GM12872 (cell line): Measurements from ENCODE around the gene WDR20.

Experiments used
- TF ChIP-seq, protein P1 (sequence below): IDR thresholded peaks from 3 replicates; pipeline ENCODE4 v1.5.1; 2011; ENCODE audit warnings: low read depth, mild to moderate bottlenecking, low read length, moderate library complexity; ENCODE audit not compliant: insufficient read depth

The WDR20 gene, protein sequence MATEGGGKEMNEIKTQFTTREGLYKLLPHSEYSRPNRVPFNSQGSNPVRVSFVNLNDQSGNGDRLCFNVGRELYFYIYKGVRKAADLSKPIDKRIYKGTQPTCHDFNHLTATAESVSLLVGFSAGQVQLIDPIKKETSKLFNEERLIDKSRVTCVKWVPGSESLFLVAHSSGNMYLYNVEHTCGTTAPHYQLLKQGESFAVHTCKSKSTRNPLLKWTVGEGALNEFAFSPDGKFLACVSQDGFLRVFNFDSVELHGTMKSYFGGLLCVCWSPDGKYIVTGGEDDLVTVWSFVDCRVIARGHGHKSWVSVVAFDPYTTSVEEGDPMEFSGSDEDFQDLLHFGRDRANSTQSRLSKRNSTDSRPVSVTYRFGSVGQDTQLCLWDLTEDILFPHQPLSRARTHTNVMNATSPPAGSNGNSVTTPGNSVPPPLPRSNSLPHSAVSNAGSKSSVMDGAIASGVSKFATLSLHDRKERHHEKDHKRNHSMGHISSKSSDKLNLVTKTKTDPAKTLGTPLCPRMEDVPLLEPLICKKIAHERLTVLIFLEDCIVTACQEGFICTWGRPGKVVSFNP

DNA sequence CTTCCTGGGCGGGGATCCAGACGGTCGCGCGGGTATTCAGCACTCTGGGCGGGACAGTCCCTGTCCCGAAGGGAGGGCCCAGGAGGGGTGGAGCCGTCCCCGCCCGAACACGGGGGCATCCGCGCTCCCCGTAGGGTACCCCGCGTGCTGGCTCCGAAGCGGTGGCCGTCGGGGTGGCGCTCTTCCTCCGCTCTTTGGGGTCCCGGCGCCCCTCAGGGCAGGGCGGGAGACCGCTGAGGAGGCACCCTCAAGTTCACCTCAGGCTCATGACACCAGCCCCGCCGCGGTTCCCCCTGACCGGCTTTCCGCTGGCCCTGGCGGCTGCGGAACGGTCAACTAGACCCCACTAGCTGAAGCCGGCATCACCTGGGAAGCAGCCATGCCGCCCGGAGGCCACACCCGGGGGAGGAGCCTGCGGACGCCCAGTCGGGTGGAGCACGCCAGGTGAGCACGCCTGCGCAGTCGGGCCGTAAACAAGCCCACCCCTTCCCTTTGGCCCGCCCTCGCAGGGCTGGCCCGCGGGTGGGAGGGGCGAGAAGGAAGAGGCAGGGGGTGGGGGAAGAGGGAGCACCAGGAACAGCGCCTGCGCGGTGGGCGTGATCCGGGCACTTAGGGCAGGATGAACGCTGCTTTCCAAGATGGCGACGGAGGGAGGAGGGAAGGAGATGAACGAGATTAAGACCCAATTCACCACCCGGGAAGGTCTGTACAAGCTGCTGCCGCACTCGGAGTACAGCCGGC lies at the start of gene WDR20:
TSS of gene WDR20 (plus strand) at position 612 of the 741 bp plus-strand sequence. CDS start at position 639, 27 bp downstream.
- TF ChIP-seq, protein P1, sequence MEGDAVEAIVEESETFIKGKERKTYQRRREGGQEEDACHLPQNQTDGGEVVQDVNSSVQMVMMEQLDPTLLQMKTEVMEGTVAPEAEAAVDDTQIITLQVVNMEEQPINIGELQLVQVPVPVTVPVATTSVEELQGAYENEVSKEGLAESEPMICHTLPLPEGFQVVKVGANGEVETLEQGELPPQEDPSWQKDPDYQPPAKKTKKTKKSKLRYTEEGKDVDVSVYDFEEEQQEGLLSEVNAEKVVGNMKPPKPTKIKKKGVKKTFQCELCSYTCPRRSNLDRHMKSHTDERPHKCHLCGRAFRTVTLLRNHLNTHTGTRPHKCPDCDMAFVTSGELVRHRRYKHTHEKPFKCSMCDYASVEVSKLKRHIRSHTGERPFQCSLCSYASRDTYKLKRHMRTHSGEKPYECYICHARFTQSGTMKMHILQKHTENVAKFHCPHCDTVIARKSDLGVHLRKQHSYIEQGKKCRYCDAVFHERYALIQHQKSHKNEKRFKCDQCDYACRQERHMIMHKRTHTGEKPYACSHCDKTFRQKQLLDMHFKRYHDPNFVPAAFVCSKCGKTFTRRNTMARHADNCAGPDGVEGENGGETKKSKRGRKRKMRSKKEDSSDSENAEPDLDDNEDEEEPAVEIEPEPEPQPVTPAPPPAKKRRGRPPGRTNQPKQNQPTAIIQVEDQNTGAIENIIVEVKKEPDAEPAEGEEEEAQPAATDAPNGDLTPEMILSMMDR: 0 out of 3 replicates have a peak, but pooled peaks have one; percentile 7

DNA sequence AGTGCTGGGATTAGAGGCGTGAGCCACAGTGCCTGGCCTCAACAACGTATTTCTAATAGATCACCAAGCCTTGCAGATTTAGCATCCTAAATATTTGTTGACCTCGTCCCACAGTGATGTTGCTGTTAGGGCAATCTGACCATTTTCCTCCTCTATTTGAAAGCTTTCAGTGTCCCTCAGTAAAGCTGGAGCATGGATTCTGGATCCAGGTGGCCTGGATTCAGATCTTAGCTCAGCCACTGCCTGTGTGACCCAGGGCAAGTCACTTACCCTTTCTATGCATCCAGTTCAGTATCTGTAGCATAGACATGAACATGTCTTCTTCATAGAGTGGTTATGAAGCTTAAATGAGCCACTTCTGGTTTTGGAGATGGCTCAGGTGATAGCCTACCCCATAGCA lies 49.0 kb upstream of the WDR20 start:
- TF ChIP-seq, protein P1: no peak

DNA sequence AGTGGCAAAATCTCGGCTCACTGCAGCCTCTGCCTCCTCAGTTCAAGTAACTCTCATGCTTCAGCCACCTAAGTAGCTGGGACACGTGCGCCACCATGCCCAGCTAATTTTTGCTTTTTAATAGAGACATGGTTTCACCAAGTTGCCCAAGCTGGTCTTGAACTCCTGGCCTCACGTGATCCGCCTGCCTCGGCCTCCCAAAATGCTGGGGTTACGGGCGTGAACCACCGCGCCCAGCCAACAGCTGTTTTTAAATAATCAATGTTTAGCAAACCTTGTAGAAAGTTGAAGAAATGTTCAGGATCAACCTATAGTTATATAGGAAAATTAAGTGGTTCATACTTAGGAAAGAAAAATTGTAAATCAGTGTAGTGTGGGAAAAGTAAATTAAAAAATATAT lies 46.9 kb upstream of the WDR20 start:
- TF ChIP-seq, protein P1: no peak

DNA sequence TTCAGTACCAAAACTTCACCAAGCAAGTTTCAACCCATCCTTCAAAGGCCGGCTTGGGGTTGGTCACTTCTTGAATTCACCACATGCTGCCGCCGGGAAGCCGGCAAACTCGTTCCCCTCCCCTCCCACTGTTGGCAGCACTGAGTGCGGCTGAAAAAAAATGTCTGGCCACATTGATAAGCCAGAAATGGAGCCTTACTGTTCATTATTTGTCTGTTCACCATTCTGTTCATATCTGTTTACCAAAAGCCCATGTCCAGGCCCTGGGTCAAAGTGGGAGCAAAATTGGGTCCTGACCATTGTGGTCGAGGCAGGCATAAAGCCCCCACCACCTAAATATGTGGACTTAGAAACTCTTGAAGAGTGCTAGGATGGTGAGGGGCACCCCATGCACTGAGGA lies 45.6 kb upstream of the WDR20 start:
- TF ChIP-seq, protein P1: no peak

DNA sequence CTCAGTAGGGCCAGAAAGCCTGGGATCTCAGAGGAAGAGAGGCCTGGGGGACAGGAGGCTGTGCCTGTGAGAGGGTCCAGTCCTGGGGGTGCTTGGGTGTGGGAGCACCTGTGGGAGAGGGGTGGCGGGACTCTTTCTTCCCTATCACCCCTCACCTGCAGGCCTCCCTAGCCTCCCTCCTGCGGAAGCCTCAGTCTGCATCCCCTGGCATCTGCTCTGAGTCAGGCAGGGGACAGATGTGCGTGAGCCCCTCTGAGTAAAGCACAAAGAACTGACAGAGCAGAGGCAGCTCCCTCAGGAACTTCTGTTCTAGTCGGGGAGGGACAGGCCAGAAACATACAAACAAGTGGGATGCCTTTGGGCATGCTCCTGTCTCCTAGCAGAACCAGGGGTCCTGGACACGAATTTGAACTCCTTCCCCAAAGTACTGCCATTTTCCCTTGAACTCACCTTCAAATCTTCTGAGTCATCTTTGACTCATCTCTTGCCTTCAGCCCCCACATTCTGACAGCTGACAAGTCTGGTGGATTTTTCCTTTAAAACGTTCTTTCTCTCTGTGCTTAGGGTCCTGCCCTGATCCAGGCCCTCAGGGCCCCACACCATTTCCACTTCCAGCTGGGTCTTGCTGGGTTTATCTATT lies 44.3 kb upstream of the WDR20 start:
- TF ChIP-seq, protein P1: no peak

DNA sequence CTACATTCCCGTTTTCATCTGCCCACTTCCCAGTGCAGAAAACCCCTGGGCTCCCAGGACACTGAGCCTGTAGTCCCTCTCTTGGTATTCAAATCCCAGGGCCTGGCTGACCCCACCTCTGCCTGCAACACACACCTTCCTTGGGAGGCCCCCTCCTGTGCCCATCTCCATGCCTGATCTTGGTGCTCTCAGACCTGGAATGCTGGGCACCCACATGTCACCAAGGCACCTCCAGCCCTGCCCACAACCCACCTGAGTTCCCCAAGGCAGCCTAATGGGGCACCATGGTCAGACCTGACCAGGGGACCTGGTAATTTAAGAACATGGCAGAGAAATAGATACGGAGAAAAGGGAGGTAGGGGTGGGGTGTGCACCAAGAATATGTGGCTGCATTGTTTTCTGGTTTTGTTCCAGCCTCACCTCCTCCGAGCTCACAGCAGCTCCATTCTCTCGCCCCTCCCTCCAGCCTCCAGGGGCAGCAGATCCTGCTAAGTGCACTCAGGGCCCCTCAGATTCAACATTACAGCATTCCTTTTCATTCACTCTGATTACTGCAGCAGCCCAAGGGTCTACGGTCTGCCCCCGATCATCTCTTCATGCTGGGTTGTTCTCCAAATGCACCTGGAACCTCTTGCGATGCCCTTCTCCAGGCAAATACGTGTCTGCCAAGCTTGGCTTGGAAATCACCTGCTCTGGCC lies 43.7 kb upstream of the WDR20 start:
- TF ChIP-seq, protein P1: no peak
